IMR-90 (cell line): ENCODE measurements around the gene ABCA6. TPM values are rescaled to one million over a fixed set of nuclear protein-coding genes. Genes with fewer than 3 reads are reported as not detected.

Experiments
- ATAC-seq: fragments of 200-7000 bp; cut with Tn5 transposase; 2 replicates; pipeline ENCODE4 v1.9.1; 2020; ENCODE audit warnings: low read depth, mild to moderate bottlenecking, moderate library complexity
- BruUV-seq: library from RNA; stranded (reverse); fragments of 400-500 nt; replicated peaks from 2 replicates; lab custom pipeline; 2021; lab: Mats Ljungman, UMichigan
- CTCF ChIA-PET: fragments of 300-600 bp; formaldehyde crosslinking; extraction: SDS; loops from one replicate; lab custom pipeline; 2021; ENCODE audit warnings: antibody characterized with exemption; lab: Yijun Ruan, JAX
- POLR2A ChIA-PET: fragments of 300-600 bp; sonication (Branson Sonifier 250); formaldehyde crosslinking; loops from one replicate; lab custom pipeline; 2022; ENCODE audit warnings: antibody characterized with exemption; ENCODE audit not compliant: unreplicated experiment; lab: Charles Lee
- DNase-seq: peaks from one replicate; pipeline ENCODE4 v3.0.0; 2013
- H2AFZ ChIP-seq: replicated peaks from 2 replicates; pipeline ENCODE3; 2013; ENCODE audit warnings: low read length, mild to moderate bottlenecking; ENCODE audit not compliant: poor library complexity
- H2AK5ac ChIP-seq: 2 replicates; pipeline ENCODE4 v1.6.1; 2013; ENCODE audit warnings: low read depth, low read length, inconsistent platforms
- H2AK9ac ChIP-seq: replicated peaks from 2 replicates; pipeline ENCODE3; 2013; ENCODE audit warnings: mild to moderate bottlenecking, low read depth, low read length, moderate library complexity; ENCODE audit not compliant: poor library complexity
- H2BK120ac ChIP-seq: 2 replicates; pipeline ENCODE4 v1.6.1; 2013; ENCODE audit warnings: low read depth, low read length, inconsistent platforms
- H2BK15ac ChIP-seq: 3 replicates; pipeline ENCODE4 v1.6.1; 2013; ENCODE audit warnings: low read depth, low read length, inconsistent platforms
- H2BK20ac ChIP-seq: 2 replicates; pipeline ENCODE4 v1.6.1; 2013; ENCODE audit warnings: low read depth, mild to moderate bottlenecking, inconsistent platforms, low read length, moderate library complexity
- H2BK5ac ChIP-seq: 2 replicates; pipeline ENCODE4 v1.6.1; 2013; ENCODE audit warnings: mild to moderate bottlenecking, low read depth, low read length, inconsistent platforms; ENCODE audit not compliant: poor library complexity, severe bottlenecking
- H3K14ac ChIP-seq: replicated peaks from 2 replicates; pipeline ENCODE4 v1.6.1; 2013; ENCODE audit warnings: low read depth, low read length, inconsistent platforms
- H3K18ac ChIP-seq: 2 replicates; pipeline ENCODE4 v1.6.1; 2013; ENCODE audit warnings: low read depth, low read length, control low read depth
- H3K23ac ChIP-seq: 2 replicates; pipeline ENCODE4 v1.6.1; 2013; ENCODE audit warnings: low read depth, low read length, inconsistent platforms
- H3K27ac ChIP-seq: 2 replicates; pipeline ENCODE4 v1.5.1; 2013; ENCODE audit warnings: mild to moderate bottlenecking, control low read depth, low read length; ENCODE audit not compliant: insufficient read depth
- H3K27me3 ChIP-seq: 2 replicates; pipeline ENCODE4 v1.6.1; 2013; ENCODE audit warnings: low read length; ENCODE audit not compliant: control insufficient read depth, insufficient read depth
- H3K36me3 ChIP-seq: 2 replicates; pipeline ENCODE4 v1.6.1; 2013; ENCODE audit warnings: low read length, mixed read lengths; ENCODE audit not compliant: control insufficient read depth, insufficient read depth
- H3K4ac ChIP-seq: 2 replicates; pipeline ENCODE4 v1.6.1; 2013; ENCODE audit warnings: low read depth, low read length, inconsistent platforms
- H3K4me1 ChIP-seq: 2 replicates; pipeline ENCODE4 v1.6.1; 2013; ENCODE audit warnings: low read length, mixed read lengths; ENCODE audit not compliant: control insufficient read depth, insufficient read depth
- H3K4me2 ChIP-seq: 2 replicates; pipeline ENCODE4 v1.6.1; 2013; ENCODE audit warnings: low read depth, mild to moderate bottlenecking, control low read depth, low read length, moderate library complexity
- H3K4me3 ChIP-seq: 2 replicates; pipeline ENCODE4 v1.5.1; 2013; ENCODE audit warnings: low read depth, mild to moderate bottlenecking, control low read depth, low read length, moderate library complexity; ENCODE audit not compliant: insufficient read depth
- H3K56ac ChIP-seq: 2 replicates; pipeline ENCODE4 v1.6.1; 2013; ENCODE audit warnings: low read length, inconsistent platforms; ENCODE audit not compliant: insufficient read depth; ENCODE audit errors: extremely low read depth
- H3K79me1 ChIP-seq, 2 experiments: 2 replicates each; pipeline ENCODE4 v1.6.1; 2013; ENCODE audit warnings: low read length in 2 of 2, inconsistent platforms in 1 of 2, low read depth in 1 of 2
- H3K9ac ChIP-seq: 2 replicates; pipeline ENCODE4 v1.6.1; 2013; ENCODE audit warnings: low read depth, low read length, control low read depth
- H3K9me1 ChIP-seq: 2 replicates; pipeline ENCODE4 v1.6.1; 2013; ENCODE audit warnings: low read length, inconsistent platforms; ENCODE audit not compliant: insufficient read depth
- H3K9me3 ChIP-seq: 2 replicates; pipeline ENCODE4 v1.6.1; 2013; ENCODE audit warnings: low read length; ENCODE audit not compliant: control insufficient read depth, insufficient read depth
- H4K20me1 ChIP-seq: 2 replicates; pipeline ENCODE4 v1.6.1; 2013; ENCODE audit warnings: low read length, inconsistent platforms; ENCODE audit not compliant: insufficient read depth
- H4K5ac ChIP-seq: 2 replicates; pipeline ENCODE4 v1.6.1; 2013; ENCODE audit warnings: mild to moderate bottlenecking, low read depth, low read length, control low read depth
- H4K8ac ChIP-seq, 2 experiments: 2 replicates each; pipeline ENCODE4 v1.6.1; 2013; ENCODE audit warnings: low read depth in 2 of 2, low read length in 2 of 2, control low read depth in 1 of 2, inconsistent platforms in 1 of 2
- H4K91ac ChIP-seq: 2 replicates; pipeline ENCODE4 v1.6.1; 2013; ENCODE audit warnings: low read depth, low read length, inconsistent platforms; ENCODE audit not compliant: insufficient read depth
- CHD1 ChIP-seq: IDR thresholded peaks from 2 replicates; pipeline ENCODE4 v1.6.1; 2012; ENCODE audit warnings: low read depth, low read length, improper control_type of control experiment
- MXI1 ChIP-seq: IDR thresholded peaks from 2 replicates; pipeline ENCODE4 v1.6.1; 2012; ENCODE audit warnings: low read depth, mild to moderate bottlenecking, low read length, moderate library complexity, borderline replicate concordance
- NFE2L2 ChIP-seq: fragments of 150-350 bp; IDR thresholded peaks from 2 replicates; pipeline ENCODE4 v1.6.1; 2016; ENCODE audit warnings: low read depth, mild to moderate bottlenecking, low read length
- POLR2A ChIP-seq: IDR thresholded peaks from 2 replicates; pipeline ENCODE4 v1.6.1; 2012; ENCODE audit warnings: mild to moderate bottlenecking, low read depth, low read length
- RAD21 ChIP-seq: IDR thresholded peaks from 2 replicates; pipeline ENCODE4 v1.6.1; 2012; ENCODE audit warnings: low read length, improper control_type of control experiment
- USF2 ChIP-seq: fragments of 150-350 bp; IDR thresholded peaks from 2 replicates; pipeline ENCODE4 v1.6.1; 2017; ENCODE audit warnings: mild to moderate bottlenecking, antibody characterized with exemption, low read length, low read depth
- WGBS, 2 experiments: methylation state at CpG; one replicate each; pipeline versions ENCODE4 v1.1.5 to v1.1.7; 2013; ENCODE audit warnings: missing lambda C conversion rate in 2 of 2; ENCODE audit not compliant: insufficient read length in 1 of 2; ENCODE audit errors: extremely low coverage in 2 of 2; 5-methylcytosine and 5-hydroxymethylcytosine counted together
- dilution Hi-C: fragments of 300-500 bp; cut with HindIII; formaldehyde crosslinking; loops from one replicate; pipeline ENCODE4 v1.14.3; 2018; ENCODE audit warnings: low sequenced_read_pairs; ENCODE audit not compliant: unreplicated experiment
- in situ Hi-C: fragments of 300-500 bp; cut with MboI; formaldehyde crosslinking; loops from 3 replicates; pipeline ENCODE4 v1.14.3; 2019; ENCODE audit warnings: low sequenced_read_pairs, inconsistent platforms, mixed read lengths
- intact Hi-C: fragments of 100-400 bp; cut with micrococcal nuclease; formaldehyde crosslinking; loops from 2 replicates; pipeline ENCODE4 v1.10.0; 2022
- polyA plus RNA-seq, 3 experiments: library from polyadenylated mRNA; depleted of rRNA; stranded (reverse); fragments of >200 nt; gene quantifications; 2 replicates each; pipeline ENCODE4 v1.2.3, GENCODE V29; 2012; ENCODE audit warnings: low replicate concordance in 1 of 3
- total RNA-seq: library from RNA; depleted of rRNA; stranded (reverse); fragments of >200 nt; gene quantifications from 2 replicates; pipeline ENCODE4 v1.2.3, GENCODE V29; 2012

The ABCA6 gene
- total and polyA plus RNA-seq, 2 of the 4 experiments (the other 2 are of a cell fraction): under 0.01 TPM; not detected in 1

GRCh38 chr17:69064476-69064875 lies 77.2 kb downstream of the ABCA6 start:
- Histone ChIP-seq H4K8ac (no peak overlapping the region), H2BK5ac (no peak overlapping the region), H4K20me1 (no peaks in the 10 kb centered on the region), H3K4me3 (no peak overlapping the region), H2AK5ac (no peak overlapping the region), H3K27me3 (no peaks in the 10 kb centered on the region), H3K27ac (no peak overlapping the region), H2AK9ac (no peak overlapping the region), H3K4ac (no peak overlapping the region), H3K9me1 (no peaks in the 10 kb centered on the region), H4K5ac (no peak overlapping the region), H2BK20ac (no peak overlapping the region), H4K91ac (no peak overlapping the region), H3K14ac (no peak overlapping the region), H3K36me3 (no peaks in the 10 kb centered on the region), H3K4me2 (no peak overlapping the region), H2BK120ac (no peak overlapping the region), H3K9me3 (no peaks in the 10 kb centered on the region), H2AFZ (no peak overlapping the region), H3K56ac (no peak overlapping the region), H3K9ac (no peak overlapping the region), H2BK15ac (no peak overlapping the region), H3K79me1 (no peaks in the 10 kb centered on the region), H3K4me1 (no peaks in the 10 kb centered on the region), H3K23ac (no peak overlapping the region), H3K18ac (no peak overlapping the region)
- ChIA-PET POLR2A (no interaction called here), CTCF (no interaction called here)
- dilution Hi-C loops: no loop called here
- DNase-seq (no peak), ATAC-seq (no peak)
- intact Hi-C loops: no loop called here
- no peak for TF ChIP-seq NFE2L2
- TF ChIP-seq POLR2A: no peak
- no peak for TF ChIP-seq CHD1
- no peak for TF ChIP-seq MXI1
- TF ChIP-seq USF2: no peak
- no peak for TF ChIP-seq RAD21
- no CpG with 5 or more reads among the region's 1 CpG for WGBS, 2 experiments
- in situ Hi-C loops: no loop called here
- BruUV-seq: no TSS peak
